Karpas-422 (cell line): ENCODE measurements around the gene ANKIB1. TPM values are rescaled to one million over a fixed set of nuclear protein-coding genes. Genes with fewer than 3 reads are reported as not detected.

ENCODE experiments used
- DNase-seq: peaks from one replicate; pipeline ENCODE4 v3.0.0-alpha.2; 2015
- H2AFZ ChIP-seq: fragments of 200-600 bp; sonication (generic); 2 replicates; pipeline ENCODE4 v1.6.1; 2014; ENCODE audit warnings: antibody characterized with exemption, low read length, mixed read lengths
- H3K27ac ChIP-seq: fragments of 200-600 bp; sonication (generic); 2 replicates; pipeline ENCODE4 v1.5.1; 2014; ENCODE audit warnings: mild to moderate bottlenecking, low read length, moderate library complexity
- H3K27me3 ChIP-seq: fragments of 200-600 bp; sonication (generic); 2 replicates; pipeline ENCODE4 v1.6.1; 2014; ENCODE audit warnings: low read length, mixed read lengths
- H3K36me3 ChIP-seq: fragments of 200-600 bp; sonication (generic); 2 replicates; pipeline ENCODE4 v1.6.1; 2014; ENCODE audit warnings: low read length, mixed read lengths; ENCODE audit not compliant: insufficient read depth
- H3K4me1 ChIP-seq: fragments of 200-600 bp; sonication (generic); 2 replicates; pipeline ENCODE4 v1.6.1; 2014; ENCODE audit warnings: mild to moderate bottlenecking, low read length, mixed read lengths
- H3K4me2 ChIP-seq: fragments of 200-600 bp; sonication (generic); 2 replicates; pipeline ENCODE4 v1.6.1; 2014; ENCODE audit warnings: low read length, low read depth, mild to moderate bottlenecking; ENCODE audit not compliant: poor library complexity, severe bottlenecking
- H3K4me3 ChIP-seq: fragments of 200-600 bp; sonication (generic); 2 replicates; pipeline ENCODE4 v1.5.1; 2014; ENCODE audit warnings: mild to moderate bottlenecking, antibody characterized with exemption, low read length, mixed read lengths
- H3K79me2 ChIP-seq: fragments of 200-600 bp; sonication (generic); 2 replicates; pipeline ENCODE4 v1.6.1; 2014; ENCODE audit warnings: mild to moderate bottlenecking, low read length, mixed read lengths
- H3K9ac ChIP-seq: fragments of 200-600 bp; sonication (generic); 2 replicates; pipeline ENCODE4 v1.6.0; 2014; ENCODE audit warnings: low read length
- H3K9me2 ChIP-seq: fragments of 200-600 bp; sonication (generic), shearing (Covaris generic); replicated peaks from 2 replicates; pipeline ENCODE4 v1.6.0; 2014; ENCODE audit warnings: mild to moderate bottlenecking, low read length, moderate library complexity; ENCODE audit not compliant: insufficient read depth
- H3K9me3 ChIP-seq: fragments of 300-700, 200-600 bp; sonication (generic); 2 replicates; pipeline ENCODE4 v1.6.1; 2014; ENCODE audit warnings: low read length, mixed read lengths
- H4K20me1 ChIP-seq: fragments of 200-600 bp; sonication (generic); 2 replicates; pipeline ENCODE4 v1.6.1; 2014; ENCODE audit warnings: mild to moderate bottlenecking, antibody characterized with exemption, low read length, low read depth; ENCODE audit not compliant: insufficient read depth
- total RNA-seq: library from RNA; depleted of rRNA; stranded (reverse); fragments of >200 nt; shearing (Covaris generic); gene quantifications from 2 replicates; pipeline ENCODE4 v1.2.3, GENCODE V29; 2014; ENCODE audit warnings: low replicate concordance

Gene ANKIB1
- total RNA-seq, 1 experiment from 2014 or later: 52.7 TPM

- H2AFZ ChIP-seq: no peak overlapping the region
- H4K20me1 ChIP-seq: no peaks in the 10 kb centered on the region
- H3K9ac ChIP-seq: no peak overlapping the region
- no peak overlapping the region for H3K4me2 ChIP-seq
- no peak overlapping the region for H3K27ac ChIP-seq
- H3K9me2 ChIP-seq: no peaks in the 10 kb centered on the region
- no peaks in the 10 kb centered on the region for H3K9me3 ChIP-seq
- peaks cover 31% of the 10 kb centered on the region for H3K36me3 ChIP-seq
- peaks cover 31% of the 10 kb centered on the region for H3K4me1 ChIP-seq
- DNase-seq: no peak
- no peaks in the 10 kb centered on the region for H3K27me3 ChIP-seq
- peaks cover 79% of the 10 kb centered on the region for H3K79me2 ChIP-seq
- no peak overlapping the region for H3K4me3 ChIP-seq
Measured at GRCh38 chr7:92296235-92296634, 50.5 kb downstream of the ANKIB1 start.

GRCh38 chr7:92296880-92297445 is 51.2 kb downstream of the ANKIB1 start:
- Histone ChIP-seq H3K4me1 (peaks cover 23% of the 10 kb centered on the region), H3K4me2 (no peak overlapping the region), H2AFZ (no peak overlapping the region), H4K20me1 (no peaks in the 10 kb centered on the region), H3K36me3 (peaks cover 31% of the 10 kb centered on the region), H3K79me2 (peaks cover 76% of the 10 kb centered on the region), H3K9ac (no peak overlapping the region), H3K27me3 (no peaks in the 10 kb centered on the region), H3K4me3 (no peak overlapping the region), H3K9me2 (no peaks in the 10 kb centered on the region), H3K27ac (no peak overlapping the region), H3K9me3 (no peaks in the 10 kb centered on the region)
- no peak for DNase-seq

- Histone ChIP-seq H3K4me3 (no peak overlapping the region), H3K79me2 (peaks cover 76% of the 10 kb centered on the region), H3K4me1 (peaks cover 16% of the 10 kb centered on the region), H3K4me2 (no peak overlapping the region), H3K36me3 (peaks cover 31% of the 10 kb centered on the region), H3K27ac (no peak overlapping the region), H3K9ac (no peak overlapping the region), H3K27me3 (no peaks in the 10 kb centered on the region), H2AFZ (no peak overlapping the region), H3K9me3 (no peaks in the 10 kb centered on the region), H4K20me1 (no peaks in the 10 kb centered on the region), H3K9me2 (no peaks in the 10 kb centered on the region)
- DNase-seq: no peak
Measured at GRCh38 chr7:92297736-92298135, 52.0 kb downstream of the ANKIB1 start.

- Histone ChIP-seq H3K9me2 (no peaks in the 10 kb centered on the region), H3K27ac (no peak overlapping the region), H3K27me3 (no peaks in the 10 kb centered on the region), H3K4me2 (no peak overlapping the region), H3K9ac (no peak overlapping the region), H3K4me3 (no peak overlapping the region), H3K9me3 (no peaks in the 10 kb centered on the region), H3K36me3 (peaks cover 28% of the 10 kb centered on the region), H2AFZ (no peak overlapping the region), H3K4me1 (no peaks in the 10 kb centered on the region; the same call in 1 of the 2 replicates), H3K79me2 (peaks cover 55% of the 10 kb centered on the region), H4K20me1 (no peaks in the 10 kb centered on the region)
- DNase-seq: no peak
Measured at GRCh38 chr7:92303761-92304160, 58.0 kb downstream of the ANKIB1 start.

GRCh38 chr7:92304406-92304893 is 58.7 kb downstream of the ANKIB1 start:
- Histone ChIP-seq H3K4me3 (no peak overlapping the region), H3K9ac (no peak overlapping the region), H3K27me3 (no peaks in the 10 kb centered on the region), H3K9me2 (no peaks in the 10 kb centered on the region), H3K4me1 (no peaks in the 10 kb centered on the region; the same call in 1 of the 2 replicates), H4K20me1 (no peaks in the 10 kb centered on the region), H3K79me2 (peaks cover 54% of the 10 kb centered on the region), H3K9me3 (no peaks in the 10 kb centered on the region), H3K4me2 (no peak overlapping the region), H2AFZ (no peak overlapping the region), H3K36me3 (peaks cover 26% of the 10 kb centered on the region; the same call in 1 of the 2 replicates), H3K27ac (no peak overlapping the region)
- no peak for DNase-seq

GRCh38 chr7:92306153-92306552 is 60.4 kb downstream of the ANKIB1 start:
- DNase-seq: no peak

GRCh38 chr7:92313055-92313454 is 67.3 kb downstream of the ANKIB1 start:
- Histone ChIP-seq H3K4me1 (peaks cover 10% of the 10 kb centered on the region), H4K20me1 (no peaks in the 10 kb centered on the region), H3K79me2 (peaks cover 76% of the 10 kb centered on the region), H3K27ac (no peak overlapping the region), H3K9me2 (no peaks in the 10 kb centered on the region), H3K36me3 (peaks cover 10% of the 10 kb centered on the region; the same call in 1 of the 2 replicates), H3K9me3 (no peaks in the 10 kb centered on the region), H3K4me3 (no peak overlapping the region), H2AFZ (no peak overlapping the region), H3K4me2 (no peak overlapping the region), H3K9ac (no peak overlapping the region), H3K27me3 (no peaks in the 10 kb centered on the region)
- DNase-seq: no peak

More at GRCh38 chr7:92306153-92306552, 60.4 kb downstream of the ANKIB1 start:
- H3K27me3 ChIP-seq: no peaks in the 10 kb centered on the region
- H3K4me2 ChIP-seq: no peak overlapping the region
- no peaks in the 10 kb centered on the region for H4K20me1 ChIP-seq
- H3K4me3 ChIP-seq: no peak overlapping the region
- no peaks in the 10 kb centered on the region for H3K9me3 ChIP-seq
- peaks cover 51% of the 10 kb centered on the region for H3K79me2 ChIP-seq
- H3K36me3 ChIP-seq: peaks cover 17% of the 10 kb centered on the region; the same call in 1 of the 2 replicates
- H3K9me2 ChIP-seq: no peaks in the 10 kb centered on the region
- H2AFZ ChIP-seq: no peak overlapping the region
- H3K4me1 ChIP-seq: no peaks in the 10 kb centered on the region; the same call in 1 of the 2 replicates
- H3K27ac ChIP-seq: no peak overlapping the region
- H3K9ac ChIP-seq: no peak overlapping the region

GRCh38 chr7:92319243-92319642 is 73.5 kb downstream of the ANKIB1 start:
- no peak for DNase-seq
- no peak overlapping the region for H3K9ac ChIP-seq

More at GRCh38 chr7:92319243-92319642, 73.5 kb downstream of the ANKIB1 start:
- Histone ChIP-seq H3K4me2 (no peak overlapping the region), H3K27ac (no peak overlapping the region), H3K79me2 (peaks cover 69% of the 10 kb centered on the region), H3K4me1 (peaks cover 3% of the 10 kb centered on the region), H3K9me3 (no peaks in the 10 kb centered on the region), H3K36me3 (peaks cover 16% of the 10 kb centered on the region; the same call in 1 of the 2 replicates), H3K4me3 (no peak overlapping the region), H3K27me3 (no peaks in the 10 kb centered on the region), H4K20me1 (no peaks in the 10 kb centered on the region), H3K9me2 (no peaks in the 10 kb centered on the region), H2AFZ (no peak overlapping the region)
